GM15510 (cell line): Measurements from ENCODE around the gene ZNHIT6.

Experiments used
- POLR2A ChIP-seq: IDR thresholded peaks from 3 replicates; pipeline ENCODE4 v1.6.1; 2011; ENCODE audit warnings: borderline replicate concordance; ENCODE audit not compliant: insufficient read length; ENCODE audit errors: extremely low read depth

Gene ZNHIT6

DNA sequence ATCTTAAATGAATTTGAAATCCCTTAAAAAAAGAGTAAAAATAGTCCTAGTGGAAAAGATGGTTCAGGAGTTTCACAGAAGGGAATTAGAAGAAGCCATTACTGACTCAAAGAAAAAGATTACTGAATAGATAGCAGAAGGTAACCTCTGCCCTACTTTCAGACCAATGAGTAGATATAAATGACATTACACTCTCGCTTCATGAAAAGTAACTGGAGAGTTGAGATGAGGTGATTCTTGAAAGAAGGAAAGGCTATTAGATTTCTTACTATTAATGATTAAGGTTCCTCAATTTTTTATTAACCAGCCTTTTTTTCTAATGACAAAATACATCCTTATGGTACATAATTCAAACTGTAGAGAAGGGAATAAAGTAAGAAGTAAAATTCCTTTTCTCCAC, 99.4 kb downstream of the ZNHIT6 start:
- TF ChIP-seq POLR2A, result no peak

DNA sequence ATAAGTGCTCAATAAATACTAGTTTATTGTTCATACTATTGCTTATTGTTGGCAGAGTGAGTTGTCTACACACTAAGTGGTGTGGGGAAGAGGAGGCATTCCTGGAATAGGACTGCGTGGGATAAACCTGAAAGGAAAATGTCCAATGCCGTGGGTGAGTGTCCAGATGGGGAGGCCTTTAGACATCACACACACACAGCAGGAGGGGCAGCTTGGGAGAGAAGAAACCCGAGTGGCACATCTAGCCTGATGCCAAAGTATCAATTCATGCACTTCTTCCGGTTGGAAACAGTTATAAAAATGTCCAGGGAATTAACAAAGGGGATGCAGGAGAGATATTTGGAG, 100.3 kb downstream of the ZNHIT6 start:
- no peak for TF ChIP-seq POLR2A

DNA sequence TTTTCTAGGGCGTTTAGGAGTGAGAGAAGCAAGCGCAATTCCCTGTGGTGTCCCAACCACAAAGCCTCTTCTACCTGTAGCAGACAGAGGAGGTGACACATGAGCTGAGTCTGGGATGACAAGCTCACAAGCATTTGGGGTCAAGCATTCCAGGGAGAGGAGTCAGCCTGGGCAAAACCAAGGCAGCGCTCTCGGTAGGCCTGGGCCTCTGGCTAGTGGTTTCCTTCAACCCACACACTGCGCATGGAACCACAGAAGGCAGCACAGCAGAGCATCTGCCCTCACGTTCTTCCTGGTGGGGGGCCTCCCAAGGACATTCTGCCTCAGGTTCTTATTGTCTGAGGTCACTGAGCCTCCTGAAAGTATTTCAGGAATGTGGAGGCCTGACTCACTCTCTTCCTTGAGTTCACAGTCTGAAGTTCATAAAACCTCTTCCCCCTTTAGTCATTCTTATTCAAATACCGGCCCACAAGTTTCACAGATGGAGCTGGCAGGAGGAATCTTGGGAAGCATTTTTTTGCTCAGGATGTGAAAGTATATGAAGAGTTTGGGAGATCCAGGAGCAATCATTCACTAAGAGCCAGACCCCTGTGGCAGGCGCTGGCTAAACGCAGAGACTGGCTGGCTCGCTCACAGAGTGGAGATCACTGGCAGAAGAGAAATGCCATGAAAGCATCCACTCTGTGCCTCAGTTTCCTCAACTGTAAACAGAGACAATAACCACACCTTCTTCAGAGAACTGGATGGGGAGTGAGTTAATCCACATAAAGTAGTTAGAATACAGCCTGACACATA, 100.9 kb downstream of the ZNHIT6 start:
- no peak for TF ChIP-seq POLR2A

DNA sequence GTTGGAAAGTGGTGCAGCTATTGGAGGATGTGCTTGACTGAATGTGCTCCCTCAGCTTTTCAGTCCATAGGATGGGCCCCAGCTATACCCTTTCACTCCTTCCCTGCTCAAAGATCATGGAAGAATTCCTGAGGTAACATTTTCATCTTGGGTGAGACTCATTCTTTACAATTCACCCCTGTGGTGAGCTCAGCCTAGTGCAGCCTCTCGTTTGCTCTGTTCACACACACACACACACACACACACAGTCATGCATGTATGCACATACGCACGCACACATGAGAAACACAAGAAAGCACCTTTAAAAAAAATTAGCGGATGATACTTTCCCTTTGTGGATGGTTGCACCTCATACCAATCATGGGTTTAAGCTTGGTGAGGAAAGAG, 101.8 kb downstream of the ZNHIT6 start:
- TF ChIP-seq POLR2A, result no peak

DNA sequence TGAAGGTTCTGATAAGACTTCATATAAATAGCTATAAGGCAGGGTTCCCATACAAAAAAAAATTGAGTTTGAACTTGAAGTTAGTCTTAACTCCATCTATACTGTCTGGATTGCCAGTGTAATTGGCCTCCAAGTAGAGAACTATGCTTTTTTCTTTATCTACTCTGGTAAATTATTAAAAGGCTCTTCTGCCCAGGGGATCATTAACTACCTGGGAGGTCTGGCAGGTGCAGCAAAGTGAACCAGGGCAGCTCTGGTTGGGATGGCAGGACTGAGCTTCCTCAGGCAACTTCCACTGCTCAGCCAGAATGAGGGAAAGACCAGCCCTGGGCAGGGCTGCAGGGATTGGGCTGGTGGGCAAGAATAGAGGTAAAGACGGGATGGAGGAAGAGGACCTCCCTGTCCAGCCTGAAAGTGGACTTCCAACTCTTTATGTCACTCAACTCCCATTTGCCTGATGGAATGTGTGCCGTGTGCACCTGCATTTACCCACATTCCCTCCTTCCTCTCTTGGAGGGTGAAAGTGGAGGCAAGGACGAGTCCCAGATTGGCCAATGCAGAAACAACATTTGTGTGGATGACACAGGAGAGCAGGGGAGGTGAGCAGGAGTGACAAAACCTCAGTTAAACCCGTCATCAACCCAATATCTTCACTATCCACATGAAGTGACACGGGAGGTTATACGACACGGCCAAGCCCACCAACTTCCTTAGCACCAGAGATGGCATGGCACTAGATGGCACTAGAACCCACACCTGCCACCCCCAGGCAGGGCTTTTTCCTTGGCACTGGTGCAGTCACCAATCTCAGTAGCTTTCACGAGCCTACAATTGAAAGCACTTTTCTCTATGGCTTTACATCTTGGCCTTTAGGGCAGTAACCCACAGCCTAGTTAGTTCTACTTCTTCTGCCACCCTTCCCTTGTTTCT, 102.5 kb downstream of the ZNHIT6 start:
- TF ChIP-seq POLR2A, result no peak

DNA sequence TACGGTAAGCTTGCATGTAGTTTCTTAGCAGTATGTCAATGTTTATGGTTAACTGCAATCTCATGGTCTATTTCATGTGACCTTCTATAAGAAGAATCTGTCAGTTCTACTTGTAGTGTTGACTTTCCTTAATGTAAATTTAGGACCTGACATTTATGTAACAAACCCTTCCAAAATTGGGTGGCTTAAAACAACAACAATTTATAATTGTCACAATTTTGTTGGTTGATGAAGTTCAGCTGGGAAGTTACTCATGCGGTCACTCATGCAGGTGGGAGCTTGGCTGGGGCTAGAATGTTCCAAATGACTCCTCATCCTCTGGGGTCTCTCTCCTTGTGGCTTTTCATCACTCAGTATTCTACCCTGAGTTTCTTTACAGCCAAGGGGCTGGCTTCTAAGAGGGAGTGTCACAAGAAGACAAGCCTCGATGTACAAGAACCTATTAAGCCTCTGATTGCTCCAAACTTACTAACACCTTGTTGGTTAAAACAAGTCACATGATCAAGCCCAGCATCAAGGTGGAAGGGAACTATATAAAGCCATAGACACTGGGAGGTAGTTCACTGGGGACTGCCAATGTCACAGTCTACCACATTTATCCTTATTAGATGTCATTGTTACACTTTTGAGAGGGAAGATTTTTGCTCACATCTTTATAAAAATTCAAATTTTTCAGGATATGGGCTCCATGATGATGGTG, 103.8 kb downstream of the ZNHIT6 start:
- no peak for TF ChIP-seq POLR2A

DNA sequence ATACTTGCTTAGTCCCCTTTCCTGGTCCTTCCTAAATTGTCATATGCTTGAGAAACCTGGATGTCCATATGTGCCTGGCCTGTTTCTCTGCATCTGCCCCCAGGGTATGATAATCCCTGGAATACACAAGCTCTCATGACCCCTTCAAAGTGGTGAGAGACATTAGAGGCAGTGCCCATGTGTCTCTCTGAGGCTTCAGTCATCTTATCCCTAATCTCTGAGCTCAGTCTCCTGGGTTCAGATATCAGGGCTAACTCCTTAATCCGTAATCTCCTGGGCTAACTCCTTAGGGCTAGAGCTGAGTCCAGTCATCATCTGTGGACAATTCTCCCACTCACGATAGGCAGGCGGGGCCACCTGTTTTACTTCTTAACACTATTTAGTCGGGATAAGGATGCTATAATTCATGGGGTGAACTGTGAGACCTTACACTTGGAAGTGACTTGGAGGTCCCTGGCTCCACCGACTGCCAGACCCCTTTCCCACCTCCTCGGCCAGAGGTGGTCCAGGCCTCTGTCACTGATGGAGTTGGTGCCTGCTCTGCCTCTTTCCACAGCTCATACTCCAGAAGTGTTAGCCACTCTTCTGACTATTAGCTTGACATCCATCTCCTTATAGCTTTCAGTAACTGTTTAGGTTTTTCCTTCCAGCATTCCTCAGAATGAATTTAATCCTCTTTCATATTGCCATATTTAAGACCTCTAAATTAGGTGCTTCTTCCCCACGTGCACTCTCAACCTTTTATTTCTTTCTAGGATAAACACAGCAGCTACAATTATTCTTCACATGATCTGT, 105.0 kb downstream of the ZNHIT6 start:
- TF ChIP-seq POLR2A, result no peak

DNA sequence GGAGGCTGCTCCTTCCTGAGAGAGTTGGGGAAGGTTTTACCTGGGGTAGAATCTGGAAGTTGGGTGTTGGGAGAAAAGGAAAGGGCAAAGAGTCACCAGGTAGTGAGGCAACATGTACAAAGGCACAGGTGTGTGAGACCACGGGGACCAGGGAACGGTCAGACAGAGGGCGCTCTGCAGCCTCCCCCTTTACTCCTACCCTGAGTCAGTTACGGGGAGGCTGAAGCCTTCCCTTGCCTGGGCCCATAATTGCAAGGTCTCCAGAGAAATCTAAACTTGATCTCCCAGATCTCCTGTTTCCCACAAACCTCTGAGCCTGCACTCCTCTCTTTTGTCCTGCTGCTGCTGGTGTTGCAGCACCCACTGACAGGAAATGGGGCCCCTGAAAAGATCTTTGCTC, 105.7 kb downstream of the ZNHIT6 start:
- TF ChIP-seq POLR2A, result no peak

DNA sequence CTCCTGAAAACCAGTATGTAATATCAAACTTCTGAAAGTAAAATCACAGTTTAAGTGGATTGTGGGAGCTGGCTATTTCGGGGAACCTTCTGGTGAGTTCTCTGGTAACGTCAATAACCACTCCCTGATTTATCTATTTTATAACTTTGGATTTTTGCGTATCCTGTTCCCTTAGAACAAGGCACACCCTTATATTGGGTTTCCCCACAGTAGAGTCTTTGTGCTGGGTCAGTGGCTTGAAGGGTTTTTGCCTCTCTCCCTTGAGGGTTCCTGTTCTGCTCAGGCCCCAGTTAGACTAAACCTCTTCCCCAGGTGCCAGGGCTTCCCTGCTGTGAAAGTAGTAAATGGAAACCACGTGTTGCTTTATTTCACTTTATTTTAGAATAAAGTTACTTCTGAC, 106.3 kb downstream of the ZNHIT6 start:
- TF ChIP-seq POLR2A, result no peak

DNA sequence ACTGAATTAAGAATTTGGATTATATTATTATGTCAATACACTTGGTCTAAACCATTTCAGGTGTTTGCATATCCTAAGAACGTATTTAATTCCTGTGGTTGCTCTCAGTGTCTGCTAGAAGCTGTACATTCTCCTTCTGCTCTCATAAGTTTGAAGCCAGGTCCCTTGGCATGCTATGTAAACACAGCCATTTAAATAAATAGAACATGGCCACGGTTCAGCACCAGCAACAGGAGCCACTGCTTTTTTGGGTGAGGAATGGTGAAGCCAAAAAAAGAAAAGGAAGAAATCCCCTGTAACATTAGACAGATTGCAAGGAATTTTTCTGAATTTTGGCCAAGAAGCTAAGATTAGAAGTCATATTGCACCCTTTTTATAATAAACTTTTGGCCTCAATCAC, 108.6 kb downstream of the ZNHIT6 start:
- TF ChIP-seq POLR2A, result no peak
